GM21381 (cell line): ENCODE results near the gene SPTBN1.

ENCODE experiments used
- ATAC-seq: cut with Tn5 transposase; IDR thresholded peaks from one replicate; pipeline ENCODE4 v1.9.1; 2021; ENCODE audit warnings: mild to moderate bottlenecking, moderate library complexity; ENCODE audit not compliant: unreplicated experiment

Gene SPTBN1

GRCh38 chr2:54432251-54433015 lies 23.7 kb upstream of the SPTBN1 start:
- no peak for ATAC-seq

- no peak for ATAC-seq
These were observed 21.9 kb upstream of the SPTBN1 start for GRCh38 chr2:54434229-54434628.

GRCh38 chr2:54434711-54435110 lies 21.4 kb upstream of the SPTBN1 start:
- ATAC-seq = no peak

- no peak for ATAC-seq
These were observed 20.6 kb upstream of the SPTBN1 start for GRCh38 chr2:54435325-54436226.

- ATAC-seq = no peak
These were observed 18.5 kb upstream of the SPTBN1 start for GRCh38 chr2:54437588-54437987.

GRCh38 chr2:54438271-54438670 lies 17.9 kb upstream of the SPTBN1 start:
- no peak for ATAC-seq

- ATAC-seq = no peak
These were observed 16.5 kb upstream of the SPTBN1 start for GRCh38 chr2:54439582-54439981.

GRCh38 chr2:54440050-54440449 lies 16.1 kb upstream of the SPTBN1 start:
- ATAC-seq = no peak

- ATAC-seq = no peak
These were observed 11.6 kb upstream of the SPTBN1 start for GRCh38 chr2:54444503-54444902.

- no peak for ATAC-seq
These were observed 10.0 kb upstream of the SPTBN1 start for GRCh38 chr2:54446122-54446521.

GRCh38 chr2:54446625-54447024 lies 9.5 kb upstream of the SPTBN1 start:
- ATAC-seq = no peak

- no peak for ATAC-seq
These were observed 1.5 kb upstream of the SPTBN1 start for GRCh38 chr2:54454548-54455130.

GRCh38 chr2:54455131-54455562 lies 980 bp upstream of the SPTBN1 start:
- no peak for ATAC-seq

GRCh38 chr2:54456362-54456611 lies 160 bp downstream of the SPTBN1 start:
- ATAC-seq = peak; percentile 21

- peak; percentile 37 for ATAC-seq
These were observed 640 bp downstream of the SPTBN1 start for GRCh38 chr2:54456612-54457322.

GRCh38 chr2:54457323-54458023 lies 1.3 kb downstream of the SPTBN1 start:
- ATAC-seq = no peak

- no peak for ATAC-seq
These were observed 2.9 kb downstream of the SPTBN1 start for GRCh38 chr2:54459037-54459441.

- ATAC-seq = no peak
These were observed 5.1 kb downstream of the SPTBN1 start for GRCh38 chr2:54461261-54461660.

GRCh38 chr2:54464341-54464740 lies 8.2 kb downstream of the SPTBN1 start:
- no peak for ATAC-seq

GRCh38 chr2:54465143-54465542 lies 9.0 kb downstream of the SPTBN1 start:
- ATAC-seq = no peak

- ATAC-seq = no peak
These were observed 10.7 kb downstream of the SPTBN1 start for GRCh38 chr2:54466870-54467269.
